Amygdala (tissue), 56 donors: ENCODE results near the gene SPTBN5.

Experiments used
- DNase-seq, 56 donors: peaks; one replicate each; lab custom pipeline; 2025; lab: John Stamatoyannopoulos, UW

The SPTBN5 gene

GRCh38 chr15:41886741-41887140 lies 7.1 kb downstream of the SPTBN5 start:
- DNase-seq: no peak

- no peak for DNase-seq
Measured at GRCh38 chr15:41885841-41886240, 8.0 kb downstream of the SPTBN5 start.

- no peak for DNase-seq
Measured at GRCh38 chr15:41885321-41885720, 8.5 kb downstream of the SPTBN5 start.

GRCh38 chr15:41884458-41884857 lies 9.4 kb downstream of the SPTBN5 start:
- no peak for DNase-seq

GRCh38 chr15:41883484-41883825 lies 10.4 kb downstream of the SPTBN5 start:
- DNase-seq: no peak

GRCh38 chr15:41882689-41883483 lies 11.0 kb downstream of the SPTBN5 start:
- DNase-seq: peak in 2 of 56 donors; percentile 7

GRCh38 chr15:41881920-41882688 lies 11.7 kb downstream of the SPTBN5 start:
- DNase-seq: no peak

GRCh38 chr15:41881550-41881919 lies 12.3 kb downstream of the SPTBN5 start:
- DNase-seq: no peak

- no peak for DNase-seq
Measured at GRCh38 chr15:41881086-41881485, 12.8 kb downstream of the SPTBN5 start.

- no peak for DNase-seq
Measured at GRCh38 chr15:41880156-41880877, 13.5 kb downstream of the SPTBN5 start.

GRCh38 chr15:41879321-41879845 lies 14.5 kb downstream of the SPTBN5 start:
- no peak for DNase-seq

- DNase-seq: peak in 3 of 56 donors; percentile 10 to 26 (median 13)
Measured at GRCh38 chr15:41878355-41878699, 15.5 kb downstream of the SPTBN5 start.

GRCh38 chr15:41877631-41878354 lies 16.1 kb downstream of the SPTBN5 start:
- no peak for DNase-seq

- DNase-seq: no peak
Measured at GRCh38 chr15:41876689-41877088, 17.2 kb downstream of the SPTBN5 start.

- no peak for DNase-seq
Measured at GRCh38 chr15:41876007-41876406, 17.8 kb downstream of the SPTBN5 start.

GRCh38 chr15:41874736-41875135 lies 19.1 kb downstream of the SPTBN5 start:
- DNase-seq: no peak

GRCh38 chr15:41873711-41874110 lies 20.1 kb downstream of the SPTBN5 start:
- DNase-seq: no peak

- DNase-seq: no peak
Measured at GRCh38 chr15:41872166-41872747, 21.6 kb downstream of the SPTBN5 start.

- DNase-seq: no peak
Measured at GRCh38 chr15:41871175-41871905, 22.5 kb downstream of the SPTBN5 start.
